ENCODE data around the gene CALCB.

The CALCB gene

DNA sequence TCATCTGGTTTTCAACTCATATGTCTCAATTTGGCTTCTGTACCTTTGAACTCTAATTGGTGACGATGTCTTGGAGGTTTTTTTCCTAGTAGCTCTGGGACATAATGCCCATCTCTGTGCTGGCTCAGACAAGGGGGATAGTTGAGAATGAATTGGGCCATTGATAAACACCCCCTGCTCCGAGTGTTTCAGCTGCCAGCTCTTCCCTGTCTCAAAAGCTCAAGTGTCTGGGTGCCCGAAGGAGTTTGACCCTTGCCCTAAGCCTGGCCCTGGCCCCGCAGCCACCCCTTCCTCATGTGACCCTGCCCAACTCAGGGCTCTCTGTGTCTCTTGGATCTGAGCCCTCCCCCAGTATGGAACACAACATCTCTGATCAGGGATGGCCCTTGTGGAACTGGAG, 44.4 kb downstream of the CALCB start:
- no peak for DNase-seq (ENCODE audit: low read depth in 1 of 2, low spot score in 1 of 2)

DNA sequence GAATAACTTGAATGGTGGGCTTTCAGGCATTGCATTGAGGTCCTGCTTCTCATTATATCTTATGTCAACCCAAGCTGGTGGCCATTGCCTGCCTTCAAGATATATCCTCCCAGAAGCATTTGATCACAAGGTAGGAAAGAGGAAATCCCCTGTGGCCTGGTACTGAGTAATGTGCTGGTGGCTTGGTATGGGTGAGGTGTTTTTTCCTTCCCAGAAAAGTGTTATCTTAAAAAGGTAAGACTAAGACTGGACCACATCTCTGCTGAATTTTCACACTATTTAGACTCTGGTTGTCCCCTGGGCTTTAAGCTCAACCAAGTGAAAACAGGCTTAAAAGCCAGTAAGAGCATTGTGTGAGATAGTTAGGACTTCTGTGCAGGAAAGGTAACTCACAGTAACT, 45.0 kb downstream of the CALCB start:
- DNase-seq (ENCODE audit: low read depth in 1 of 2, low spot score in 1 of 2) = no peak

DNA sequence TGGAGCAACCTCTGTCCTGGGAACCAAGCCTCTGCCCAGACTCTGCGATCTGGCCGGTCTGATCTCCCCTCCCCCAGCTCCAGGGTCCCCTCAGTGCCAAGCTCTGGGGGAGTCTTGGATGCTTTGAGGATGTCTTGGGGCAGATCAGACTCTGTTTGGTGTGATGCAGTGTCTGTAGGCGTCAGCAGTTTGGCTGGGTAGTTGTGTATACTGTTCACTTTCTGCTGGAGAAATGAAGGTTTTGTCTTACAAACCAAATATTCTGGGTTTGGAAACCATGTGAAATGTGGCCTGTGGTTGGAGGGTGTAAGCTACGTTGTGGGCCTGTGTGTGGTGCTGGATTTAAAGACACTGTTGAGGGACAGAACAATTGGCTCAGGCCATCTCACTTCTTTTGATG, 46.0 kb downstream of the CALCB start:
- DNase-seq (ENCODE audit: low read depth in 1 of 2, low spot score in 1 of 2) = no peak

DNA sequence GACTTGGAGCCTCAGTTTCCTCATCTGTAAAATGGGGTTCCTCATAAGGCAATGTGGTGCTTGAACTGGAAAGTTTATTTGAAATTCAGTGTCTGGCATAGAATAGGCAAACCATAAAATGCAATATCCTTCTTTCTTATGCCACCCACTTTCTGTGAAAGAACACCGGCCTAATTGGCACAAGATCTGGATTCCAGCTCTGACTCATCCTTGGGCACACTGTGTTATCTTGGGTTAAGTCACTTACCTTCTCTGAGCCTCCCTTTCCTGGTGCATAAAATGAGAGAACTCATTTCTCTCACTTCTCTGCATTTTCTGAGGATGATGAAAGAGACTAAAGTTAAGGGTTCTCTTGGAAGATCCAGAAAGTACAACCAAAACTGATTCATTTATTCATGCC, 46.4 kb downstream of the CALCB start:
- DNase-seq (ENCODE audit: low read depth in 1 of 2, low spot score in 1 of 2) = no peak

DNA sequence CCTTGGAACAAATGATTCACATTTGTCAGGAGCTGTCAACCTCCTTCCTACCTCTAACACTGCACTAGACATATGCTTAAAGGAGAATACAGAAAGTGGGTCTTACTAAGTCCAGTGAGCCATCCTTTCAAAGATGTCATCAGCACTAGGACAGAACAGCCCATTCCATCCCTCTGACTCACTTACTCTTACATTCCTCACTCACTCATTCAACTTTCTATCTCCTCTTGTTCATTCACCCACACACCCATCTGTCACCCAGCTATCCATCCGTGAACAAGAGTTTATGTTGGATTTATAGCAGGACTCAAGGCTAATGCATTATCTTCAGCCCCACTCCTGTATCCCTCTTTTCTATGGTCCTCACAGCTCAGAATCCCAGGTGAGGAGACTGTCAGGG, 50.5 kb downstream of the CALCB start:
- no peak for DNase-seq (ENCODE audit: low read depth in 1 of 2, low spot score in 1 of 2)

DNA sequence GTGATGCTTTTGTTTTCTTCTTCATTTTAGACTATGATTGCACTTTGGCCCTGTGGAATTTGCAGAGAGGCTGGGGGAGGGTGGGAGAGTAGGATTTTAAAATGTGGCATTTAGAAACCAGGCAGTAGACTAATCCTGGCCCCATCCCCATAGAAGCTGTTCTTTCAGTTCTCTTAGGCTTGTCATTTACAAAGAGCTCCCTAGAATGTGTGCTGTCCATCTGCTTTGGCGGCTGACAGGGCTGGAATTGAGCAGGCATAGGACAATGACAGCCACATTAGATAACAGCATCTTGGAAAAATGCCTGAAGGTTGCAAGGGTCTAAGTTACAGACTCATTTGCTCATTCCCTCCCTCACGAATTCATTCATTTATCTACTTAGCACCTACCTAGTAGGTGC, 51.1 kb downstream of the CALCB start:
- no peak for DNase-seq (ENCODE audit: low read depth in 1 of 2, low spot score in 1 of 2)

DNA sequence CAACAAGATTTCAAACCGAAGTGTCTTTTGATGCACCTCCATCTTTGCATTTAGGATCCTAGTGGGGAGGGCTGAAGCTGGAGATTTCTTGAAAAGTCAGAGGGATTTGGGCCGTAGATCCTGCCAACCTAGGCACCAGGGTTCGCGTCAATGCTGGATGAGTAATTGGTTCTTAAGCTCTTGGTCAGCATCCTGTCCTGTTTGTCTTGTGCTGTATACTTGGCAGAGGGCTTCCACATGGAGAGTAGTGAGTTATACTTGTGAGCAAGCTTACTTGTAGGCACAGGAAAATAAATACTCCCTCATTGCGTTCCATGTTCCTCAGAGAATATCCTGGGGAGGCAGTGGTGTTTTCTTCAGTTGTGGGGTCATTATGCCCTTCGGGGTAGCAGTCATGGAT, 53.9 kb downstream of the CALCB start:
- DNase-seq (ENCODE audit: low read depth in 1 of 2, low spot score in 1 of 2) = no peak
